HG02973 (cell line): ENCODE results near the gene GZMM.

ENCODE experiments used
- ATAC-seq: cut with Tn5 transposase; IDR thresholded peaks from one replicate; pipeline ENCODE4 v1.9.1; 2021; ENCODE audit warnings: moderate library complexity; ENCODE audit not compliant: unreplicated experiment

GZMM gene

DNA sequence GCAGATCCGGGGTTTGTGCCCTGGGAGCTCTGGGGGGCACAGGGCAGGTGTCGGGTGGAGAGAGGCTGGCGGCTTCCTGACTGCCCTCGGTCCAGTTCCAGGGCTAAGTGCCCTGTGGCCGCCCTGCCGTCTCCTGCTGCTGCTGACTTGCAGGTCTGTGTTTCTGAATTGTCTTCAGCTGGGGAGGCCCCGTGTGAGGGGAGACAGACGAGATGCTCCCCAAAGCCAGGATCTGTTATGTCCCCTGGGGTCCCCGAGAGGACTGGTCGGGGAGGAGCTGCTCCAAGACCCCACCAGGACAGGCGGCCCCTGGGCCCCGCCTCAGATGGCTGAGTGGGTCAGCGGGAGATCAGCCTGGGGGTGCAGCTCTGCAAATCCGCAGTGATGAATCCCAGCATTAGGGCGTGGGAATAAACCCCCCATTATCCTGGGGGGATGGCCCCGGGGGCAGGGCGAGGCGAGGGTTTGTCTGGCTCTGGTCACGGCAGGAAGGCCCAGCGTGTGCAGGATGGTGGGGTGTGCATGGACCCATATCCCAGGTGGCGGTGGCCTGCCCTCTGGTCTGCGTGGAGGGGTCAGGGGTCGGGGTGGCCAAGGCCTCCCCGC lies 50.5 kb downstream of the GZMM start:
- ATAC-seq, result no peak

DNA sequence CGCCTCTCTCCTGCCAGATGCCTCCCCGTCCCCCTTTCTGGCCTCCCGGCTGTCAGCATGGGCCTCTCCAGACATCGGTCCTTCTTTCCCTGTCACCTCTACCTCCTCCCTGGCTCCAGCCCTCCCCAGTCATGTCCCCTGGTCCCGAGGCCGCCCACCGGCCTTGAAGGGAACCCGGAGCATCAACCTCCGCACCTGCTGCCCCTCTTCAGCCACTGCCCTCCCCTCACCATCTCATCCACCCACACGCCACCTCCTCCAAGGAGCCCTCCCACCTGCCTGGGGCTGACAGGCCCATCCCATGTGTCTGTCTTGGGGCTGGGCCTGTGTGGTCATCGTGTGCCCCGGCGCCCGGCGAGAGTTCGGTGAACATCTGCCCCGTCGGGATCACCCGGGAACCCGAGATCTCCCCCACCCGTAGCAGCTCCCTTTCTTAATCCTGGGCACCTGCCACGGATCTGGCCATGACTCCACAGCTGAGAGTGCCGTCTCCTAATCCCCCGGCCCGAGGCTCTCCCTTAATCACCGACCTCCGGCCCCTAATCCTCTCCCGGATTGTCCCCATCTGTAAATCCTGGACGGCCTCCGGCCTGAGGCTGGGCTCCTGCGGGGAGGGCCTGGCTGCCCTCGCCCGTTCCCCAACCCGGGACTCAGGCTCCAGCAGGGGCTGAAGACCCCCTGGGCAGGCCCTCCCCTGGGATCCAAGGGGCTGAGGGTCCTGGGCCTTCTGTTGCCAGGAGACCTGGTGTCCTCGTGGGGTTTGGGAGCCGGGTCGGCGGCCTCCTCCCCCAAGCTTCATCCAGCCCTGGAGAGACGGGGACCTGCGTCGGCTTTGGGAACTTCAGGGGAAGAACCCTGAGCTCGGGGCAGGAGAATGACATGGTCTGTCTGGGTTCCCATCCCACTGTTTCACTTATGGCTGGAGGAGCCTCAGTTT lies 51.7 kb downstream of the GZMM start:
- no peak for ATAC-seq

DNA sequence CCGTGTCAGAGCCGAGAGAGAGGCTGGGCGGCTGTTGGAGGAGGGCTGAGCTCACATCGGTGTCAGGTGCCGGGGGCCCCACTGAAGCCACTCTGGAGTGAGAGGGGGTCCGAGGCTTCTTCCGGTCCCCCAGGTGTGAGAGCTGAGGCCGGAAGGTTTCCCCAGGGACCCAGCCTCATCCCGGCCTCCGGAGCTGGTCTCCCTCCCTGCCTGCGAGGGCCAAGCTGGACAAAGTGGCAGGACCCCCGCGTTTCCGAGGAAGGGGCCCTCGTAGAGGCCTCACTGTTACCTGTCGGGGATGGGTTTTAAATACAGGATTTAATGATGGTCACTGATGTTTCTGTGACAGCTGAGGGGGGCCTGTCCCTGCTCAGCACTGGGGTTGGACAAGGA lies 52.4 kb downstream of the GZMM start:
- no peak for ATAC-seq

DNA sequence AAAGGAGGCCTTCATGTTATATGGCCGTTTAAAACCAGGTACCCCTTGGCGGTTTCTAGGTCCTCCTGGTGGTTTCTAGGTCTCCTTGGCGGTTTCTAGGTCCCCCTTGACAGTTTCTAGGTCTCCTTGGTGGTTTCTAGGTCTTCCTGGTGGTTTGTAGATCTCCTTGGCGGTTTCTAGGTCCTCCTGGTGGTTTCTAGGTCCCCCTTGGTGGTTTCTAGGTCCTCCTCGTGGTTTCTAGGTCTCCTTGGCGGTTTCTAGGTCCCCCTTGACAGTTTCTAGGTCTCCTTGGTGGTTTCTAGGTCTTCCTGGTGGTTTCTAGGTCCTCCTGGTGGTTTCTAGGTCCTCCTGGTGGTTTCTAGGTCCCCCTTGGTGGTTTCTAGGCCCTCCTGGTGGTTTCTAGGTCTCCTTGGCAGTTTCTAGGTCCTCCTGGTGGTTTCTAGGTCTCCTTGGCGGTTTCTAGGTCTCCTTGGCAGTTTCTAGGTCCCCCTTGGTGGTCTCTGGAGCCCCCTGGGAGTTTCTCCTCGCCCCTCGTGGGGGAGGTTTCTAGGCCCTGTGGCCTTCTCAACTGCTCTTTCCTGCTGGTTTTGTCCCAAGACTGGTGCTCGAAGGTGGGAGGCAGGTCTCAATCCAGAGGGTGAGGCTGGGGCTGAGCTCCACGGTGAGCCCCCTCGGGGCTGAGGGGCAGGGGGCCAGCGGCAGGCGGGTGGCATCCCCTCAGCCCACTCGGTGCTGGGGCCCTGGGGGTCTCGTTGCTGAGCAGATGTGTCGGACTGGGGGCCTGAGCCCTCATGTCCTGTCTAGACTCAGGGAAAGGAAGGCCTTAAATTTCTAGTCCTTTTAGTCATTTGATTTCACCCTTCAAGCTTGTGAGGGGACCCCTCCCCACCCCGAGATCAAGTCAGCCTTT lies 53.8 kb downstream of the GZMM start:
- no peak for ATAC-seq
